Sciatic nerve (tissue), 2 donors: ENCODE results near the gene EML1. TPM values are rescaled to one million over a fixed set of nuclear protein-coding genes. Genes with fewer than 3 reads are reported as not detected.

ENCODE experiments used
- ATAC-seq: fragments of 200-7000 bp; cut with Tn5 transposase; one replicate; pipeline ENCODE4 v1.9.1; 2020; ENCODE audit warnings: mild to moderate bottlenecking, moderate library complexity
- DNase-seq: peaks from one replicate; pipeline ENCODE4 v3.0.0-alpha.2; 2020; ENCODE audit warnings: low spot score
- intact Hi-C: fragments of 100-400 bp; cut with DNase I; formaldehyde crosslinking; loops from one replicate; pipeline ENCODE4 v1.14.2; 2022
- total RNA-seq: library from RNA; stranded (reverse); fragmentation: NEBNext Ultra II Directional; extraction: Animal tissue kit (Norgen Biotek cat#: 25700); gene quantifications from one replicate; pipeline ENCODE4 v1.2.1, GENCODE V29; 2021
- donor health status: DM: no; HTN: no; CAD: no.
- donor health status: DM: no; HTN: no; CAD: no.

The EML1 gene
- total RNA-seq, 1 donor from 2014 or later: 59.0 TPM

DNA sequence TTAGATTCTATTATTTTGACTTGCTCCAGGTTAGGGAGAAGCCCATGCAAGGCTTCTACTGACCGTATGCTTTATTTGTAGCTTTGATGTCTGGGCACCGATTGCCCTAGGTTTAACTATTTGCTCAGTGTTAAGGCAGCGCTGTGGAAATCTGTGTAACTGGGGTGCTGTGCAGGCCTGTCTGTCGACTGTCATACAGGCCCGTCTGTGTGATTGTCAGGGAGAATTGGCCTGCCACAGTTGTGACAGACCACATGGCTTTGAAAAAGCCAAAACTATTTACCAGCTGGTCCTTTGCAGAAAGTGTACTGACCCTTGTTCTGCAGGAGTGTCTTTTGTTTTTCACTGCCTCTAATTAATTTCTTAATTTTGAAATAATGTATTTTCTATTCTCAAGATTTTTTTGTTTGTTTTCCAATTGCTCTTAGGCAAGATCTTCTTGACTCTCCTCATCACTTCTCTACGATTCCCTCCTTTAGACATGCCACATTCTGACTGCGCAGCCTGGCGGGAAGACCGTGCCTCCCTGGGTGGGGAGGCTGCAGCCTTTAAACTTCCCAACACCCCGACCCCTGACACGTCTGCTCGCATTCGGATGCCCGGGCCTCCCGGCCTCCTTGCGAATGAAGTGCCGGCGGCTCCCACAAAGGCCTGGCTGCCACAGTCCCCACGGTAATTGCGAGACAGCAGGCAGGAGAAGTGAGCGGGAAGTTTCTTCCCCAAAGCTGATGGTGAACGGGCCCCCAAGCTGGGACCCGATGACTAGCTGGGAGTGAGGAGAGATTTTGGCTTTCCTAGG, 173.0 kb downstream of the EML1 start:
- ATAC-seq: no peak
- DNase-seq: no peak
- intact Hi-C loops: no loop called here

DNA sequence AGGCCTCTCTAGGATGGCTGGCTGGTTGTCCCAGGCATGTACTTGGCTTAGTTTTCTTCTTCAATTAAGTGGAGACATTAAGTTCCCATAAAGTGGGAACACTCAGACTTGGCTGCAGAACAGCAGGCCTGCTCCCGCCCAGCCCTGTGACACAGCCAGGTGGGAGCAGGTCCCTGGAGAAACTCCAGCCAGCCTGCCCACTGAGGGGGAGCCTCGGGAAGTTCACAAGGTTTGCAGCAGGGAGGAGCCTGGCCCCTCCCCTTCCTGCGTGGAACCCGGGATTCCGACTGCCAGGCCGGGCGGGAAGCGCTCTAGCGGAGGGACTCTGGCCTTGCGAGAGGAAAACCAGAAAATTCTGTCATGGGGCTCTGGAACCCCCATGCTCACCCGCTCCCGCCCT, 173.7 kb downstream of the EML1 start:
- DNase-seq (no peak), ATAC-seq (no peak)
- intact Hi-C loops: no loop called here

DNA sequence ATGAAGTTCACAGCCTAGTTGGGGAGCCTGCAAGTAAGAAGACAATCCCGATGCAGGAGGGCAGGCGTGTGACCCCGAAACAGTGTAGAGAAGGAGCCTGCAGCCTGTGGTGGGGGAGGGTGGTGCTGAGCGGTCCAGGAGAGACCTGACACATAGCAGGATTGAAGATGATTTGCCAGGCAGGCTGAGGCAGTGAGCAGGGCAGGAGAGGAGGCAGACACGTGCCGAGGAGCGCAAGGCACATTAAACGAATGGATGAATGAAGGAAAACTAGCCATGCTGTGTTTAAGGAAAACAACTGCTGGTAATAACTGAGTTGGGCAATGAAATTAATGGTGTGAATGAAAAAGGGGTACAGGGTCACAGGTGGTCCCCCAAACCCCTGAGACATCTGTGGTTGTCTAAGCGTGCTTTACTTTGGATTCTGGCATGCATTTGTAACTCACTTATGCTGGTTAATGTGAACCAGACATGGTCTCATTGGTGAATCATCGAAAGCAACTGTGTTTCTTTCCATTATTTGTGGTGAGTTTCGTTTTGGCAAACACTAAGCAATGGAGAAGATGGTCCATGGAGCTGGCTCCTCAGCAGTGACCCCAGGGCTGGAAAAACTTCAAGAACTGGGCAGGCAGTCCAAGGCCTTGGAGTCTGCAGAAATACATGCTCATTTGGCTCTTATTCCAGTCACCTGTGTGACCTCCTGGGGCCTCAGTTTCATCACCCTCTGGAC, 175.1 kb downstream of the EML1 start:
- ATAC-seq (peak; percentile 62), DNase-seq (no peak)
- intact Hi-C loops: no loop called here

DNA sequence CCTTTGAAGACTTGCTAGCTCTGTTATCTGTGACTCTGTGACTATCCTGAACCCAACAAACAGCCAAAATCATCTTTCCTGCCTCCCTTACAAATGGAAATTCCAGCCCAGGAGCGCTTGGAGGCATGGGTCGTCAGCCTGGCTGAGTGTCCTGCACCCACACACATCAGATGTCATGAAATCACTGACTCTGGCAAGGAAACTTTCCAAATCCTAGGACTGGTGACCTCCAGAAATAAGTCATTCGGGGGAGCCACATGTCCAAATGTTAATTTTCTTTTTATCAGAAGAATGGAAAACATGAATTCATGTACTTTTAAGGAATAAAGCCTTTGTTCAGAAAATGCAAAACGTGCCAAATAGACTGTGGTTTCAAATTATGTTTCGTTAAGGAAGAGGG, 175.7 kb downstream of the EML1 start:
- no peak for ATAC-seq
- no peak for DNase-seq
- intact Hi-C loops: no loop called here

DNA sequence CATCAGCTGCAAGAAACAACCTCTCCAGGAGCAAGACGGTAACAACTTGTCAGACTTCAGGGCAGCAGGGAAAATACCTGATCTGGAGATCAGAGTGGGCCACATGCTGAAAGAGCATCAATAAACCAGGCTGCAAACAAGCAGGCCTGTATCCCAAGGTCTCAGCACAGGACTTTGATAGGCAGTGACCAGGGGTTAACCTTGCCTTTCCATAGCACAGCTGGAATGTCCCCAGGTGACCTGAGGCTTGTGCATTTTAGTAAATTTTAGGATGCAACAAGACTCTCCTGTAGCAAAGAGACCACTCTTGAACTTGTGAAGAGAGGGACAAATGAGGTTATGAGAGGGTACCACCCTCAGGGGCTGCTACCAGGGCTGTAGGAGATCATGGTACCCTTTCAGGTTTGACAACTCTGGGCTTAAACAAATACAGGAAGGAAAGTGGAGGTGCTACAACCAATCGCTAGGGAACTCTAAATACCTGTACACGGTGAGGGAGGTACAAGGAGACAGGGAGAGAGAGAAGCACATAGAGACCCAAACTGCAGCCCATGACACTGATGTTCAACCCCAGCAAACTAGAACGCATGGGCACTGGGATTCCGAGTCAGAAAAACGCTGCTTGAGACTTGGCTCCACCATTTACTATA, 176.6 kb downstream of the EML1 start:
- intact Hi-C loops: no loop called here
- ATAC-seq (no peak), DNase-seq (no peak)

DNA sequence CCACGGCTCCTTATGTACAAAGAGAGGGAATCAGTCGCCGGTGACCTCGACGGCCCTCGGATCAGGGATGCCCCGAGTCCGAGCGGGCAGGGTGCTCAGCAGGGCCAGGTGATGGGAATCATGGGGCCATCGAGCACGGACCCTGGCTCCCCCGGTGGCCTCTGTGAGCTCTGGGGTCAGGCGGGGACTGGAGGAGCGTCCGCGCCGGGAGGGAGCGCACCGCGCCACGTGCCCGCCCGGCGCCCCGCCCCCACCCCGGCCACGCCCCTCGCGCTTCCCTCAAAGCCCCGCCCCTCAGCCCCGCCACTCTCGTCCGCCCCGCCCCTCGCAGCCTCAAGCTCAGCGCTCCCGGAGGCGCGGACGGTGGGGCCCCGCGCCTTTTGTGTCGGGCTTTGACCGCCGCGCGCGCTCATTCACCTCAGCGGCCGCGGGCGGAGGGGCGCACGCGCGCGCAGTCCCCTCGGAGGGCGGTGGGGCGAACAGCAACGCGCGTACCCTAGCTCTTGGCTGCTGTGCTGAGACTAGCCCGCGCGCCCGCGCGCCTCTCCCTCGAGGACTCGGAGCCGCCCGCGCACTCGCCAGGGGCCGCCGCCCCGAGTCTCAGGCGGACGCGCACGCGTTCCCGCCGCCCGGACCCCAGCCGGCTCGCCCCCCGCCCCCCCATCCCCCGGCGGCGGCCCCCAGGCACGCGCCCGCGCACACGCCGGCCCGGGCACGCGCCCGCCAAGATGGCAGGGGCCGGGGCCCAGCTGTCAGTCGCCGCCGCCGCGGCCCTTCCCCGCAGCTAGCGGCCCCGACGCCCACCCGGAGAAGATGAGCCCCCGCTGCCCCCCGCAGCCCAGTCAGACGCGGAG, 178.1 kb downstream of the EML1 start:
- peak; percentile 81 for ATAC-seq
- intact Hi-C loops: no loop called here
- peak; percentile 87 for DNase-seq

DNA sequence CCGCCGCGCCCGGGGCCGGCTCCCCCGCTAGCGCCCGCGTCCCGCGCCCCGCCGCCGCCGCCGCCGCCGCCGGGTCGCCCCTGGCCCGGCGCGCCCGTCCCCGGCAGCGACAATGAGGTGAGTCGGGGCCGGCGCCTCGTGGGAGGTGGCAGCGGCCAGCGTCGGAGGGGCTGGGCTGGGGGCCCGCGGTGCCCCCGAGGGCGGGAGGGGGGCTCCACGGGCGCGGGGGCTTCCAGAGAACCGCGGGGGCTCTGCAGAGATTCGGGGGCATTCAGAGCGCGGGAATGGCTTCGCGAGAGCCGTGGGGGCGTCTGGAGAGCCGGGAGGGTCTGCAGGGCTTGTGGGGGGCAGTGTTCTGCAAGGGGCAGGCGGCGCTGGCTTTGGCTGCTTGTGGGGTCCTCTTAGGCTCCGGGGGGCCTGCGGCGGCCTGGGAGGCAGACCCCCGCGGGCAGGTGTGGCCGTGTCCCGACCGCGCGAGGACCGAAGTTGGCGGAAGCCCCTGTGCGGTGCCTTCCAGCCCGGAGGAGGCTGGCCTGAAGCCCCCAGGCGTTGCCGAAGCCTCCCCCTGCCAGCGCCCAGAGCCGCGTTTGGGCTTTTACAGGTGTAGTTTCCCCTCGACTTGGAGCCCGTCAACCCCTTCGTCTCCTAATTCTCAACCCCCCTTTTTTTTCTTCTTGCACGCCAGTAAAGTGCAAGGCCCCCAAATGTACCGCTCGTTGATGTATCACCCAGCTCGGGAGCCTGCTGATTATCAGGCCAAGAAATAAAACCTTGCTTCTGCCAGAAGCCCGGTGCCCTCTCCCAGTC, 178.9 kb downstream of the EML1 start:
- DNase-seq (no peak), ATAC-seq (no peak)
- intact Hi-C loops: no loop called here

DNA sequence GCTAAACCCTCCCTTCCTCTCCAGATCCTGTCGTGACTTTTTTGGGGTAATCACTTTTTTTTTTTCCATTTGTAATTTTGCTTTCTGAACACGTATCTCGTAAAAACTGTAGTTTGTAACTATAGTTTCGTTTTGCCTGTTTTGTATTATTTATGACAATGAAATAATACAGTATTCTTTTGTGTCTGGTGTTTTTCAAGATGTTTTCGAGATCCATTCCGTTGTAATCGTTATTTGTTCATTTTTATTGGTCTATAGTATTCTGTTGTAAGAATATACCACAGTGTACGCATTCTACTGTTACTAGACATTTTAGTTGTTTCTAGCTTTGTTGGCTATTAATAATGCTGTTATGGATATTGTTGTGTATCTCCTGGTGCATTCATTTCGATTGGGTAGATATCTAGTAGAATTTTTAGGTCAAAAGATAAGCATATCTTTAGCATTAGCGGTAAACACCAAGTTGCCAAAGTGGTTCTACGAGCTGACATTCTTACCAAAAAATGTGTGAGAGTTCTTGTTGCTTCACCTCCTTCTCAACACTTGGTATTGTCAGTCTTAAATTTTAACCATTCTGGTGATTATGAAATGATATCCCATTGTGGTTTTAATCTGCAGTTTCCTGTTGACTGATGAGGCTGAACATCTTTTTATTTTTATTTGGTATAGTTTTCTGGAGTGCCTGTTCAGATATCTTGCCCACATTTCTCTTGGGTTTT, 179.7 kb downstream of the EML1 start:
- DNase-seq (no peak), ATAC-seq (no peak)
- intact Hi-C loops: no loop called here

DNA sequence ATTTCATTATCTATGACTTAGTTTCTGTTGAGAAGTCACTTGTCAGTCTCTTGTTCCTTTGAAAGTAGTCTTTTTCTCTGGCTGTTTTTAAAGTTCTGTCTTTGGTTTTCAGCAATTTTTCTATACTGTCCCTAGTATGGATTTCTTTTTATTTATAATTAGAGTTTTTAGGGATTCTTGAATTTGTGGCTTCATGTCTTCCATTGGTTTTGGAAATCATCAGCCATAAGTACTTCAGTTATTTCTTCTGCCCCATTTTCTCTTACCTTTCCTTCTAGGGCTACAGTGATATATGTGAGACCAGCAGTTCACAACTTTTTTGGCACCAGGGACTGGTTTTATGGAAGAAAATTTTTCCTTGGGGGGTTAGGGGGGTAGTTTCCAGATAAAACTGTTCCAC, 182.0 kb downstream of the EML1 start:
- ATAC-seq: no peak
- DNase-seq: no peak
- intact Hi-C loops: no loop called here

DNA sequence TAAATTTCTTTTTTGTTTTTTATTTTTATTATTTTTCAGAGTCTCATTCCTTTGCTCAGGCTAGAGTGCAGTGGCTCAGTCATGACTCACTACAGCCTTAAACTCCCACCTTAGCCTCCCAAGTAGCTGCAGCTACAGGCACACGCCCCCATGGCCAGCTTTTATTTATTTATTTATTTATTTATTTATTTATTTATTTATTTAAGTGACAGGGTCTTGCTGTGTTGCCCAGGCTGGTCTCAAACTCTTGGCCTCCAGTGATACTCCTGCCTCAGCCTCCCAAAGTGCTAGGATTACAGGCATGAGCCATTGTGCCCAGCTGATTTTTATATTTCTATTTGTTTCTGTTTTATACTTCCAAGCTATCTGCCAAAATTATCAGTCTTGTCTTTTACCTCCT, 182.8 kb downstream of the EML1 start:
- DNase-seq (no peak), ATAC-seq (no peak)
- intact Hi-C loops: no loop called here

DNA sequence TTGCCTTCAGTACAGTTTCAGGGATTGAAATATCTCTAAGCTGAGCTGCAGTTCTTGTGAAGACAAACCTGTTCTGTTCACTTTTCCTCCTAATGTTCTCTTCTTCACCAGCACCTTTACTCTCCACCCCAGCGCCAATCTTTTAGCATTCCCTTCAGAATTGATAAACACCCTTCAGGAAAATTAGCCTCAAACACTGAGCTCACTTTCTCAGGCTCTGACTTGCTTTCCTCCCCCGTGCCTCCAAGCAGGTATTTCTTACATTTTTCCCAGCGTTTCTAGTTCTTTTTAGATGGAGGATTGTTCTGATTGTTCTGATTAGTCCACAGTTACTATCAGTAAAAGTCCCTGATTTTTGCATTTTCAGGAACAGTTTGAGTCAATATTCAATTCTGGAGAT, 183.5 kb downstream of the EML1 start:
- DNase-seq (no peak), ATAC-seq (no peak)
- intact Hi-C loops: no loop called here

DNA sequence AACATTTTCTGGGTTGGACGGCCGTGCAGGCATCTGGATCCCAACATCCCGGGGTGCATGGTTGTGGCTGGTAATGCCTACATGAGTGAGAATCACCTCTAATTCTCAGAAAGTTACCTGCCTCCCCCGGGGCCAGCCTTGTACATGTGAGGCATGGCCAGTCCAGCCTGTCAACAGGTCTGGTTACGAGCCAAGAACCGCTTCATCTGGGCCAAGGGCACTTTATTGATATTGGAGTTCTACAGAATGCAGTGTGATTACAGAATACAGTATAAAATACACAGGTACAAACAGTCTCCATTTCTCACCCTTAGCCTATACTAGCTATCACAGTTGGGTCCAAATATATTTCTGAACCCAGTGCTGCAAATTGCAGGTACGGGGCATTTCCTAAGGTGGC, 187.1 kb downstream of the EML1 start:
- DNase-seq (no peak), ATAC-seq (no peak)
- intact Hi-C loops: no loop called here

DNA sequence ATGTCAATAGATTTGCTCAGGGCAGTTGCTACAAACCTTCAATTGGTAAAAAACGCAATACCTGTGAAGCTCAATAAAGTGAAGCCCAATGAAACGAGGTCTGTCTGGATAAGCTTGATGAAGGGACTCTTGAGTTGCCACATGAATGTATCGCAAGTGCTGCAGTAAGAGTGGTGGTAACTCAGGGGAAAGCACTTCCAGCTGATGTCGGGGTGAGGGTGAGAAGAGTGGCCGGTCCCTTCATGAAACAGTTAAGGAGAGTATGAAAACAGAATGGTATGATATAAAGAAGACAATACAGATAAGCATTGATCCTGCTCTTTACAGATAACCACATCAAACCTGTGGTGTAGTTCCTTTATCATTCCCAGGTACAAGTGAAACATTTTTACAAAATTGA, 188.6 kb downstream of the EML1 start:
- no peak for DNase-seq
- ATAC-seq: no peak
- intact Hi-C loops: no loop called here

DNA sequence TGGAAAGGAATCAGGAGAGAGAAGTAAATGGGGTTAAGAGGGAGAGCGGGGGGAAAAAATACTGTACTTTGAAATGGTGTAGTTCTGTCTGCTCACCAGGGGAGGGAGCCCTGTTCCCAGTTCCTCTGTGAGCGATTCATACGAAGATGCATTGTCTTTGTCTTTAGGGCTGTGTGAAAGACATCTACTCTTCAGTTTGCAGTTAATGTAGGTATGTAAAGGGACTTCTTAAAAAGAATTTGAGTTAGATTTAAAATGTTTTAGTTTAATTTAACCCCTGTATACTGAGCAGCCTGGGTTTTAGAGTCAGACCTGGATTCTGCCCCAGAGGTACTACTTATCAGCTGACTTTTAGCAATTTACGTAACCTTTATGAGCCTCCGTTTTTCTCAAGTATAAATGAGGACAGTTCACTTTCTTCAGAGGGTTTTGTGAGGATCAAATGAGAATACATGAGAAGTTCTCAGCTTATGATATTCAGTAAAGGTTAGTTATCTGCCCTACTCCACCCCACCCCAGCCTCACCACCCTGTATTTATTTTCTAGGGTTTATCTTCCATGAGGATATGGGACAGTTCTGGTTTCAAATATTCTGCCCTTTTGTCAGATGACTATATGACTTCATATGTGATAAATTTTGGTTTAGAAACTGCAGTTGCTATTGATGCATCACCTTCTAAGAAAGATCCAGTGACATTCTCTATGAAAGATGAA, 189.5 kb downstream of the EML1 start:
- no peak for DNase-seq
- ATAC-seq: peak; percentile 92
- intact Hi-C loops: no loop called here

DNA sequence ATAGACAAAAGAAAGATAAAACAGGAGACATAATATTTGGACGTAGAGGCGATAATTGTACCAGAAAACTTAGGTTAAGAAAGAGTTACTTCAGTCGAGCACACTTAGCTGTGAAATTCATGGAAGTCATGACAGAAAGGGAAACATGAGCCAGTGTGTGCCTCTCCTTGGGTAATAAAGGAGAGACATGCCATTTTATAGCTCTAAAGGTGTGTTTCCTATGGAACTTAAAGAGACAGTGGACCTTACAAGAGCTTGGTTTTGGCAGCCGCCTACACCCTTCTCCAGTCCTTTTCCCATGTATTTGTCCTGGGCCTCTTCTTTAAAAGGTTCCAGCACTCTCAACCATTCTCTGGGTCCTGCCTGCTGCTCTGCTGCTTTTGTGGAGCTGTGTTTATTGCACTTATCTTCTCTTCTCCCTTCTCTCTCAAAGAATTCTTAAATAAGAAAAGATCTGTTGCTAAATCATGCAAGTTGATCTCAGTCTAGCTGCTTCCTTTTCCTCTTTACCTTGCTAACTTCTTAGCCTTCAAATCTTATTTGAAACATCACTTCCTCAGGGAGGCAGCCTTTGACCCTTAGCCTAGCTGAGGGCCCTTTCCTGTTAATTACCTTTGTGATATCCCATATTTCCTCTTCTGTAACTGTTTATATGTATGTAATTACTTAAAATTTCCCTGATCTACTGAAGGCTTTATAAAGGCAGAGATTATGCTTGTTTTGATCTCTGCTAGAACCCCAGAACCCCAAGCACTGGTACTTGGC, 190.2 kb downstream of the EML1 start:
- no peak for DNase-seq
- intact Hi-C loops: no loop called here

DNA sequence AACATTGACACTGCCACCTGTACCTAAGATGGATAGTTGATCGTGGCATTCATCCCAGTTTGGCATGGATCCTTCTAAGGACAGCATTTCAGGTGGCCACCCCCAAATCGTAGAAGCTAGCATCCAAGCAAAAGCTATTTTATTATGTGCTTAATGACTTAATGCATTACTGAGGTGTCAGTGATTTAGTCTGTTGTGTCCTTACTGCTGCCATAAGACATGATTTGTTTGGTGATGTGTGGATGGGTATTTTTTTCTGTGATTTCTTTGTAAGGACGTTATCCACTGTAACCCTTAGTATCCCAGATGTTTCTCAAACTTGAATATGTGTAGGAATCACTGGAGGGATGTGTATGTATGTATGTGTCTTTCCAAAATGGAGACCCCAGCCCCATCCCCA, 190.8 kb downstream of the EML1 start:
- ATAC-seq: no peak
- intact Hi-C loops: no loop called here
- no peak for DNase-seq

More for the DNA sequence above, 190.2 kb downstream of the EML1 start:
- ATAC-seq: no peak

DNA sequence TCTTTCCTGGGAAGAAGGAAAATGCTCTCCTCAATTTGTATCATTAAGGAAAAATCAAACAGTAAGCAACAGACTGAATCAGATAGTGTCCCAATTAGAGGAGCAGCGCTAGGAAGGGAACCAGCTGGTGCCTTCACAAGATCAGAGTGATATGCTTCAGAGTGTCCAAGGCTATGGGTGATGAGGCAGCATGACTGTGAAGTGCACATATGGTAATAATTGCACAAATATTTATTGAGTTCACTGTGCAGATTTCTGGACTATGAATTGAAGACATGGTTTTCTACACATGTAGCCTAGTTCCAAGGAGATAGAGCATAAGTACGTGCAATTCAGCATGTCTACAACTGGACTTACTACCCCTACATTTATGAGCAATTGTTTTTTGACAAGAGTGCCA, 193.2 kb downstream of the EML1 start:
- ATAC-seq (no peak), DNase-seq (no peak)
- intact Hi-C loops: no loop called here
